ENCODE measurements around the gene ARHGAP28.

The ARHGAP28 gene

DNA sequence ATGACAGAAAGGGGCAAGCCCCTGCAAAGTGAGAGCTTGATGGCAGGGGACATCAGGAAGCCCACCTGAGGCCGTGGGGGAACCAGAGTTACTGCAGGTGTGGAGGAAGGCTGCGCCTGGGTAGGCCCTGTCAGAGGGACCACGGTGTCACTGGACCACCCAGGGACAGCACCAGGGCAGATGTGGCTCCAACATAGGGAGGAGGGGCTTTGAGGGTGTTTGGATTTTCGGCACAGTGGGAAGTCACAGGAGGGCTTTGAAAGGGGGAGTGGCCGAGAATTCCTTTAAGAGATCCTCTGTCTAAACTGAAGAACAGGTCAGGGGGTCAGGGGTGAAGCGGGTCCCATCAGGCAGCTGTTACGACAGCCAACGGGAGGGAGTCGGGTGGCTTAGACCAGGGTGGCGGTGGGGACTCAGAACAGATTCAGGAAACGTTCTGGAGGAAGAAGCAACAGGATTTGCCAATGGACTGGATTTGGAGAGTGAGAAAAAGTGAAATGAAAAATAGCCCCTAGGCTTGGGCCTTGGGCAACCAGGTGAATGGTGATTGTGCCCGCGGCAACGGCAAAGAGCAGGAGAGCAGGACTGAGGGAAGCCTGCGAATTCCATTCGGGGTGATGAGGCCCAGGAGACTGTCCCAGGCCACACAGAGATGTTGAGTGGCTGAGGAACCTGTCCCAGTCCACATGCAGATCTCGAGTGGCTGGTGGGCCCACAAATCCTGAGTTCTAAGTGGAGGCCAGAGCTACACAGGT lies 222.0 kb downstream of the ARHGAP28 start:
- no peak for DNase-seq (ENCODE audit: low spot score)
- TF ChIP-seq, protein P1, sequence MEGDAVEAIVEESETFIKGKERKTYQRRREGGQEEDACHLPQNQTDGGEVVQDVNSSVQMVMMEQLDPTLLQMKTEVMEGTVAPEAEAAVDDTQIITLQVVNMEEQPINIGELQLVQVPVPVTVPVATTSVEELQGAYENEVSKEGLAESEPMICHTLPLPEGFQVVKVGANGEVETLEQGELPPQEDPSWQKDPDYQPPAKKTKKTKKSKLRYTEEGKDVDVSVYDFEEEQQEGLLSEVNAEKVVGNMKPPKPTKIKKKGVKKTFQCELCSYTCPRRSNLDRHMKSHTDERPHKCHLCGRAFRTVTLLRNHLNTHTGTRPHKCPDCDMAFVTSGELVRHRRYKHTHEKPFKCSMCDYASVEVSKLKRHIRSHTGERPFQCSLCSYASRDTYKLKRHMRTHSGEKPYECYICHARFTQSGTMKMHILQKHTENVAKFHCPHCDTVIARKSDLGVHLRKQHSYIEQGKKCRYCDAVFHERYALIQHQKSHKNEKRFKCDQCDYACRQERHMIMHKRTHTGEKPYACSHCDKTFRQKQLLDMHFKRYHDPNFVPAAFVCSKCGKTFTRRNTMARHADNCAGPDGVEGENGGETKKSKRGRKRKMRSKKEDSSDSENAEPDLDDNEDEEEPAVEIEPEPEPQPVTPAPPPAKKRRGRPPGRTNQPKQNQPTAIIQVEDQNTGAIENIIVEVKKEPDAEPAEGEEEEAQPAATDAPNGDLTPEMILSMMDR (IDR thresholded peaks at IDR 0.05; ENCODE audit: extremely low read depth, missing control alignments), result no peak

GRCh38 chr18:6954501-6954900 lies 225.0 kb downstream of the ARHGAP28 start:
- DNase-seq (ENCODE audit: low spot score), result no peak
- TF ChIP-seq, protein P1 (IDR thresholded peaks at IDR 0.05; ENCODE audit: extremely low read depth, missing control alignments), result no peak

GRCh38 chr18:6955304-6955703 lies 225.8 kb downstream of the ARHGAP28 start:
- DNase-seq (ENCODE audit: low spot score), result no peak
- TF ChIP-seq, protein P1 (IDR thresholded peaks at IDR 0.05; ENCODE audit: extremely low read depth, missing control alignments), result no peak

DNA sequence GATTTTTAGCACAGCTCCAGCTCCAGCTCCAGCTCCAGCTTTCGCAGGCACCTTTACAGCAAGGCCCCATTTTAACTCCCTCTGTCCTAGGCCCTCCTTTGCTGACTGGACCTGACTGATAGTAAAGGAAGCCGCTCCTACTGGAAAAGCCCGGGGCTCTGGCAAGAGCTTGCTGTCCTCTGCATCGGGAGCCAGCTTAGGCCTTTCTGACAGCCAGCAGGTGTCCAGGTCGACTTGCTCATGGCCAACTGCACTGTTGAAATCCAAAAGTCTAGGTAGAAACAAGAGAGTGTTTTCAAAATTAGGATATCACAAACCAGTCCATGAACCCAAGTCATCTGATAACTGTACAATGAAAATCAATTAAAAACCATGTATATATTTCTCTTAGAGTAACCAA lies 227.0 kb downstream of the ARHGAP28 start:
- TF ChIP-seq, protein P1 (IDR thresholded peaks at IDR 0.05; ENCODE audit: extremely low read depth, missing control alignments), result no peak
- DNase-seq (ENCODE audit: low spot score), result no peak

GRCh38 chr18:6956999-6957398 lies 227.5 kb downstream of the ARHGAP28 start:
- TF ChIP-seq, protein P1 (IDR thresholded peaks at IDR 0.05; ENCODE audit: extremely low read depth, missing control alignments), result no peak
- no peak for DNase-seq (ENCODE audit: low spot score)

- TF ChIP-seq, protein P1 (IDR thresholded peaks at IDR 0.05; ENCODE audit: extremely low read depth, missing control alignments), result no peak
- no peak for DNase-seq (ENCODE audit: low spot score)
Observed at GRCh38 chr18:6959110-6959509, 229.6 kb downstream of the ARHGAP28 start.

- DNase-seq (ENCODE audit: low spot score), result no peak
- TF ChIP-seq, protein P1 (IDR thresholded peaks at IDR 0.05; ENCODE audit: extremely low read depth, missing control alignments), result no peak
Observed at GRCh38 chr18:6960124-6960523, 230.6 kb downstream of the ARHGAP28 start.

Measured in GM20000 (cell line).